Central memory CD8-positive, alpha-beta T cell (primary cell): ENCODE data around the gene PLXND1.
"Not testable (repeated sequence)": the region's sequence is repeated elsewhere in the genome, so short reads cannot be mapped to it uniquely, and the experiment has no call there.

Source experiments
- ATAC-seq: fragments of 150-1000 bp; cut with Tn5 transposase; replicated peaks from 2 replicates; pipeline ENCODE4 v1.10.0; 2022; ENCODE audit warnings: mild to moderate bottlenecking, moderate FRiP score, moderate number of reproducible peaks; ENCODE audit not compliant: poor library complexity, severe bottlenecking; ENCODE audit errors: extremely low read depth
- DNase-seq, 2 donors: peaks; one replicate each; pipeline ENCODE4 v3.0.0; 2021; ENCODE audit warnings: low spot score in 2 of 2
- H3K27ac Mint-ChIP-seq: one replicate; pipeline ENCODE4 v1.8.0; 2022; ENCODE audit warnings: low read depth, mild to moderate bottlenecking, moderate library complexity, mixed read lengths
- H3K27me3 Mint-ChIP-seq: one replicate; pipeline ENCODE4 v1.8.0; 2022; ENCODE audit warnings: mixed read lengths
- H3K36me3 Mint-ChIP-seq: one replicate; pipeline ENCODE4 v1.8.0; 2022; ENCODE audit warnings: mild to moderate bottlenecking, moderate library complexity, mixed read lengths; ENCODE audit not compliant: insufficient read depth
- H3K4me1 Mint-ChIP-seq: one replicate; pipeline ENCODE4 v1.8.0; 2022; ENCODE audit warnings: mixed read lengths
- H3K4me3 Mint-ChIP-seq: one replicate; pipeline ENCODE4 v1.8.0; 2022; ENCODE audit warnings: mild to moderate bottlenecking, moderate library complexity, mixed read lengths
- H3K9me3 Mint-ChIP-seq: one replicate; pipeline ENCODE4 v1.8.0; 2022; ENCODE audit warnings: mixed read lengths

PLXND1 gene

DNA sequence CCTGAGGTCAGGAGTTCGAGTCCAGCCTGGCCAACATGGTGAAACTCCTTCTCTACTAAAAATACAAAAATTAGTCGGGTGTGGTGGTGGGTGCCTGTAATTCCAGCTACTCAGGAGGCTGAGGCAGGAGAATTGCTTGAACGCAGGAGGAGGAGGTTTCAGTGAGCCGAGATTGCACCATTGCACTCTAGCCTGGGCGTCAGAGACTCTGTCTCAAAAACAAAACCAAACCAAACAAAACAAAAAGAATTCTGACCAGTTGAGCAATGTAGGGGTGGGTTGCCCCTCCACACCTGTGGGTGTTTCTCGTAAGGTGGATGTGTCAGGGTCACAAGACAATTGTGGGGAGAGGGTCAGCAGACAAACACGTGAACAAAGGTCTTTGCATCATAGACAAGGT, 34.5 kb upstream of the PLXND1 start:
- H3K4me3 Mint-ChIP-seq, DNase-seq, H3K36me3 Mint-ChIP-seq, H3K4me1 Mint-ChIP-seq, ATAC-seq, H3K27ac Mint-ChIP-seq, H3K9me3 Mint-ChIP-seq, H3K27me3 Mint-ChIP-seq: not testable (repeated sequence)

DNA sequence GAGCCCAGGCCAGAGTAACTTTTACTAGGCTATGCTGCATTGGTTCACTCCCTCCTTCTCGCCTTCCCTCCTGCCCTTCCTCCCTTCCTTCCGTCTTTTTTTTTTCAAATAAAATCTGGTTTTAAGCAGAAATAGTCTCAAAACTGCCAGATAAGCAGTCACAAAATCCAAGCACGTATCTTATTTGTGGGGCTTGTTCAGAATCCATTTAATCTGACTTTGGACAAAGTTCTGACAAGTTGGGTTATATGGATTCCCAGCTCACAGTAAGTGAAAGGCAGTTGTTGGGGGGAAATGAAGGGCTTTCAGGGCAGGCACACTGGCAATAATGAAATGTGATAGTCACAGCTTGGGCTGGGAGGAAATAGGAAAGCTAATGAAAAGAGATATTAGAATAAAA, 32.0 kb upstream of the PLXND1 start:
- Mint-ChIP-seq H3K27me3 (no peaks in the 10 kb centered on the region), H3K4me1 (peaks cover 7% of the 10 kb centered on the region), H3K27ac (no peak overlapping the region), H3K4me3 (no peak overlapping the region), H3K9me3 (no peaks in the 10 kb centered on the region), H3K36me3 (no peaks in the 10 kb centered on the region)
- DNase-seq, result no peak
- no peak for ATAC-seq

DNA sequence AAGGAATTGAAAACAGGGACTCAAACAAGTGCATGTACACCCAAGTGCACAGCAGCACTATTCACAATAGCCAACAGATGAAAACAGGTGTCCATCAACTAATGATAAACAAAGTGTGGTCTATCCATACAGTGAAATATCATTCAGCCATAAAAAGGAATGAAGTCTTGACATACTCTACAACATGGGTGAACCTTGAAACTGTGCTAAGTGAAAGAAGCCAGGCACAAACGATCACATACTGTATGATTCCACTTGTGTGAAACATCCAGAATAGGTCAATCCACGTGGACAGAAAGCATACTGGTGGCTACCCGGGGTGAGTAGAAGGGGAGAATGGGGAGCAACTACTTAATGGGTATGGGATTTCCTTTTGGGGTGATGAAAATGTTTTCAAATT, 29.6 kb upstream of the PLXND1 start:
- ATAC-seq, result no peak
- no peaks in the 10 kb centered on the region for H3K27me3 Mint-ChIP-seq
- no peak overlapping the region for H3K4me3 Mint-ChIP-seq
- H3K9me3 Mint-ChIP-seq, result no peaks in the 10 kb centered on the region
- H3K27ac Mint-ChIP-seq, result no peak overlapping the region
- DNase-seq, result no peak
- H3K4me1 Mint-ChIP-seq, result peaks cover 10% of the 10 kb centered on the region
- peaks cover 2% of the 10 kb centered on the region for H3K36me3 Mint-ChIP-seq

DNA sequence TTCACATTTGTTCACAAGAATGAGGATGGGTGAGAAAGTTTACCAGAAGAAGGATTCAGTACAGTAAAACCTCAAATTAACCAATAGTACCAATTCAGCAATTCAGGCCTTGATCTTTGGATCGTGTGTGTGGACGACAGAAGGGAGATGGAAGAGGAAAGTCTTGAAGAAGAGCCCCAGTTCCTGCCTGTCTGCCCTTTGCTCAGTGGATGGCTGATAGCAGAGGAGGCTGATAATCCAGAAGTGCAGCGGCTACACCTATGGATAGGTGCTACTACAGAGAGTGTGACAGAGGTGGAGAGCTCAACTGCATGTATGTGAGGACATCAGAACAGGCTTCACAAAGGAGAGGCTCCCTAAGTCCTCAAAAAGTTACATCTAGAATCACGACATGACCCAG, 29.2 kb upstream of the PLXND1 start:
- Mint-ChIP-seq H3K4me1 (peaks cover 10% of the 10 kb centered on the region), H3K36me3 (peaks cover 2% of the 10 kb centered on the region), H3K9me3 (no peaks in the 10 kb centered on the region), H3K4me3 (no peak overlapping the region), H3K27me3 (no peaks in the 10 kb centered on the region), H3K27ac (no peak overlapping the region)
- ATAC-seq (no peak), DNase-seq (no peak)

DNA sequence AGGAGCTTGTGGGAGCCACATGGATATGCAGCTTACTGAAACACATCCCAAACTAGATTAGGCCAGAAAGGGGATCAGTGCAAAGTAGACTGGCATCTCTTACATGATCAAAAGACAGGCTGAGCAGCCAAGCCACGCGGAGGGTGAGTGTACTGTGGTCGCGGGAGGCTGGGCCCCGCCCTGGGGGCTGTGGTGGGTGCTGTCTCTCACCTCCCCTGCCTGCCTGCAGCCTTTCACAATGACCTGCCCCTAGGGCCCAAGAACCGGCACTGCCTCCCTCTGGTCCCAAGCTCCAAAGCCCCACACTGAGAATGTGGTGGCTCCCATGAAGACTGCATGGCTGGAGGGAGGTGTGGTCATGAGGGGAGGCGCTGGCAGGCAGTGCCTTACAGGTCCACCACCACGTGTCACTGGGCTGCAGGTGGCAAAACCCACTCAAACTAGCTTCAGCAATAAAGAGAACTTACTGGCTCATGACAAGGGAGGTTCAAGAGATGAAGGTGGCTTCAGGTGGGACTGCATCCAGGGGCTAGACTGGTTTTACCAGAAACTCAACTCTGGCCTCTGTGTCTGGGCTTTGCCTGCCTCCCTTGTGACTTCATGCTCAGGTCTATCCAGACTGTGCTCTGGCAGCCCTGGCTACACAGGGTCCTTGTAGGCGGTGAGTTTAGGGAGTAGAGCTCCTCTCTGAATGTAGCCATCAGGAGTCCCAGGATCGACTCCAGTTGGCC, 27.4 kb upstream of the PLXND1 start:
- DNase-seq, result no peak
- Mint-ChIP-seq H3K4me1 (peaks cover 10% of the 10 kb centered on the region), H3K27me3 (no peaks in the 10 kb centered on the region), H3K36me3 (peaks cover 2% of the 10 kb centered on the region), H3K4me3 (no peak overlapping the region), H3K9me3 (no peaks in the 10 kb centered on the region), H3K27ac (no peak overlapping the region)
- peak; percentile 60 for ATAC-seq

DNA sequence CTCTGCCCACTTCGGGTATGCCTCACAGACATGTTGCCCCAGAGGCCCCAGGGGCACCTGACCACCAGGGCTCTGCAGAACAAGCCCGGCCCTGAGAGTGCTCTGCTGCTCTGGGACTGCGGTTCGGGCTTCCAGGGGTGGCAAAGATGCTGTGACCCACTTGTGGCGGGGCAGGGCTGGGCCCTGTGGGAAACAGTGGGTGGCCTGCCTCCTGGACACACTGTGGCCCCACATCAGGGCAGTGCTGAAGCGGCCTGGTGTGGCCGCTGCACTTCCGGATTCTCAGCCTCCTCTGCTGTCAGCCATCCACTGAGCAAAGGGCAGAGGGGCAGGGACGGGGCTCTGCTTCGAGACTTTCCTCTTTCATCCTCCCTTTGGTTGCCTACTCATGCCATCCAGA, 26.5 kb upstream of the PLXND1 start:
- Mint-ChIP-seq H3K27ac (no peak overlapping the region), H3K4me1 (peaks cover 13% of the 10 kb centered on the region), H3K36me3 (peaks cover 2% of the 10 kb centered on the region), H3K27me3 (no peaks in the 10 kb centered on the region), H3K4me3 (no peak overlapping the region), H3K9me3 (no peaks in the 10 kb centered on the region)
- no peak for DNase-seq
- ATAC-seq, result no peak

DNA sequence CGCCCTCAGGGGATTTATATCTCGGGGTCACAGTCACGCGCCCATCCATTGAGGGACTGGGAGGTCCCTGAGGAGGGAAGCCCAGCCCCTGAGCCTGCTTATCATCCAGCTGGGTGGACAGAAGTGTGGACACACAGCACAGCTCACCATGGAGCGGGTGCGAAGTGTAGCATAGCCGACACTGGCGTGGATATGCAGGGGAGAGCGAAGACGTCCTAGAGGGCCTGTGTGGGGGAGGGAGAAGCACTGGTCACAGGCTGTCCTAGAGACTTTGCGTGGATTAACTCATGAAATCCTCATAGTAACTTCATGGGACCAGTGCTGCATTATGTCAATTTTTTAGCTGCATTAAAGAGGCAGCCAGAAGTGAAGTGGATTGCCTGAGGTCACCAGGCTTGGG, 26.1 kb upstream of the PLXND1 start:
- Mint-ChIP-seq H3K4me1 (peaks cover 17% of the 10 kb centered on the region), H3K27me3 (no peaks in the 10 kb centered on the region), H3K4me3 (no peak overlapping the region), H3K36me3 (peaks cover 4% of the 10 kb centered on the region), H3K27ac (no peak overlapping the region), H3K9me3 (no peaks in the 10 kb centered on the region)
- DNase-seq (no peak), ATAC-seq (no peak)

DNA sequence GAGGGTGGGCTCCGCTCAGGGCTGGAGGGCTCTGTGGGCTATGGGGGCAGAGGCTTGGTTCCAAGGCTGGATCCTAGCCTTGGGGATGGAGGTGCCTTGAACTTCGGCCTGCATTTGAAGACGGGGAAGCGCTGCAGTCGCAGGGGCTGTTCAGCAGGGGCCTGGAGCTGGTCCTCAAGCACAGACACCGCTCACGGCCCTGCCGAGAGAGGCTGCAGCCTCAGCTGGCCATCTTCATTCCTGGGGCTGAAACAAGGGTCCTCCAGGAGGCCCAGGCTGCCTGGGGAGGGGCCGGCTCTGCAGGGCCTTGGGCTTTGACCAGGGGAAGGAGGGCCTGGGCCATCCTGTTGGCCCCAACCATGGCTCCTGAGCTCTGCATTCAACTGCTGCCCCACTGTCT, 25.6 kb upstream of the PLXND1 start:
- DNase-seq (no peak), ATAC-seq (no peak)
- Mint-ChIP-seq H3K9me3 (no peaks in the 10 kb centered on the region), H3K27ac (no peak overlapping the region), H3K36me3 (peaks cover 4% of the 10 kb centered on the region), H3K4me3 (no peak overlapping the region), H3K4me1 (peaks cover 22% of the 10 kb centered on the region), H3K27me3 (no peaks in the 10 kb centered on the region)

DNA sequence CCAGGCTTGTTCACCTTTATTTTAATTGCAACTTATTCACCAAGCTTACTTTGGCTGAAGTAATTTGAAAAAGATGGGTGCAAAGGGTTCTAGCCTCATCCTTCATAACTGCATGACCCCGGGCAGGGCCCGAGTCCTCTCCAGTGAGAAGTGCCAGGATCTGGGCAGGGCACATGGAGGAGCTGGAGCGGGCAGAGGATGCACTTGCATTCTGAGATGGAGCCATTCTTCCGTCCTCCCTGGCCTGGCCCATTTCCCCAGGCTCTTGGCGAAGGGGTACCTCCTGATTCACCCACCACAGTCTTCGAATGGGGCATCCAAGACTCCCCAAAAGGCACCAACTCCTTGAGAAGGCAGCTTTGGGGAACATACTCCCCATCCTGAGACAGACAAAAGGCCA, 22.5 kb upstream of the PLXND1 start:
- Mint-ChIP-seq H3K36me3 (peaks cover 4% of the 10 kb centered on the region), H3K27me3 (no peaks in the 10 kb centered on the region), H3K4me3 (no peak overlapping the region), H3K9me3 (no peaks in the 10 kb centered on the region), H3K27ac (no peak overlapping the region), H3K4me1 (peaks cover 22% of the 10 kb centered on the region)
- no peak for ATAC-seq
- no peak for DNase-seq

DNA sequence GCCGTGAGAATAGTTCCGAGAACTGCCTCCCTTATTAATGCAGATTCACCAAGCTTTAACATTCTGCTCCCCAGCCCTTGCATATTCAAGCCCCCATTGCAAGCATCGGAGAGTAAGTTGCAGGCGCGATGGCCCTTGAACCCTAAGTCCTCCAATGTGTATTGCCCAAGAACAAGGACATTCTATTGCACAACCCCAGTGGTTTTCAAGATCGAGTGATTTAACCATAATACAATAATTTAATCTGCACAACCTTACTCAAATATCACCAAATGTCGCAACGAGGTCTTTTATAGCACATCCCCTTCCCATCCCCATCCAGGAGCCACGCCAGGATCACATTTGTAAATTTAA, 21.7 kb upstream of the PLXND1 start:
- Mint-ChIP-seq H3K27ac (peak overlapping the region; percentile 14), H3K9me3 (no peaks in the 10 kb centered on the region), H3K4me1 (peaks cover 14% of the 10 kb centered on the region), H3K27me3 (no peaks in the 10 kb centered on the region), H3K4me3 (peak overlapping the region; percentile 84), H3K36me3 (peaks cover 4% of the 10 kb centered on the region)
- DNase-seq, result no peak
- ATAC-seq, result no peak

DNA sequence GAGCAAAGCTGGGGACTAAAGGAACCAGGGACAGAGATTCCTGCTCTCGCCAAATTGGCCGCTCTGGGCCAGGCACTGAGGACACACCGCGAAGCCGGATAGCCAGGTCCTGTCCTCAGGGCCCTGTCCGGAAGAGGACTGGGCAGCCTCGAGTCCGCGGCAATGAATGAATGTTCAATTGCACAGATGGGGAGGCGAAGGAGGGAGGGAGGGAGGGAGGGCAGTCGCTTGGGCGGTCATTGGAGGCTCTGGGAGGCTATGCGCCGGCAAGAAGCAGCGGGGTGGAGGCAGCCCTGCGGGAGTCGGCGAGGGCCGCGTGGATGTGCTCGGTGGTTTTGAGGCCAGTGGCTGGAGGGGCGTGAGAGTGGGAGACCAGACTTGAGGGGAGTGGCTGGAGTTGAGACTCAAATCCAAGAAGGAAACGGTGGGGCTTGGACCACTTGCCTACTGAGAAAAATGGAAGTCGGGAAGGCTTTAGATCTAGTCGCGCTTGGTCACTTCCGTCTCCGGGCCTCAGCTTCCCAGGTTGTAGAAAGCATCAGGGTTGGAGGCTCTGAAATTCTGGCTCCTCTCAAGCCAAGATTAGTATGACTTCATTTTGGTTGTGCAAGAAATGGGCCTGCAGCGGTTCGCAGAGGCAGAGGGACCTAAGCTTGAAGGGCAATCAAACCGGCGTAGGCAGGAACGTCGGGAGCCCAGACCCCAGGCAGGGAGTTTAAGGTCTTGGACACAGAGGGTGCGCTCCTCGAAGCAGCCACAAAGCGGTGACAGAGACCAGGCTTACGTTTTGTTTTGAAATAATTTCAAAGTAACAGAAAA, 21.1 kb upstream of the PLXND1 start:
- peaks cover 2% of the 10 kb centered on the region for H3K36me3 Mint-ChIP-seq
- H3K9me3 Mint-ChIP-seq, result no peaks in the 10 kb centered on the region
- peaks cover 14% of the 10 kb centered on the region for H3K4me1 Mint-ChIP-seq
- no peaks in the 10 kb centered on the region for H3K27me3 Mint-ChIP-seq
- H3K4me3 Mint-ChIP-seq, result peak overlapping the region; percentile 84
- peak in 1 of 2 donors; percentile 40 for DNase-seq
- ATAC-seq, result peak; percentile 61
- peak overlapping the region; percentile 14 for H3K27ac Mint-ChIP-seq

DNA sequence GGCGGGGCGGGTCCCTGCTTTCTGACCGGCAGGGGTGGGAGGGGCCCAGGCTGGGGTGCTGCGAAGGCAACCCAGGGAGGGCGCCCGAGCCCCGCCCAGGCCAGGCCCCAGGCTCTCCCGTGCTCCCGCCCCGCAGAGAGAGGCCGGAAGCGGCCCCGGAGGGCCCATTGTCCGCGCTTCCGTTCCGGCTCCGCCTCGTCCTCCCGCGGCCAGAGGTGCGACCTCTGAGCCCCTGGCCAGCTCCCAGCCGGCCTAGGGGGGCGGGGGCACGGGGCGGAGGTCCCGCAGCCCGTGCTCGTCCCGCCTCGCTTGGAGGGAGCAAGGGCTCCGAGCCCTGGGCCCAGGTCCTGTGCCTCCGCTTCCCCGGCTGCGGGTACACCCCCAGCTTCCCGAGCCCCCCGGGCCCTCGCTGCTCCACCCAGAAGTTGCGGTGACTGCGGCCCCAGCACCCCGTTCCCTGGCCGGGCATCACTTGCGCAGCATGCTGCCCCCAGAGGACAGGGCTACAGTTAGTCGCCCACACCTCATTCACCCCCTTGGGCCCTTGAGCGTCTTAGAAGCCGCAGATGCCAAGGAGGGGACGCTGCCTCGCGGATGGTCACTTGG, 20.4 kb upstream of the PLXND1 start:
- peak; percentile 72 for ATAC-seq
- Mint-ChIP-seq H3K9me3 (no peaks in the 10 kb centered on the region), H3K27me3 (no peaks in the 10 kb centered on the region), H3K36me3 (peaks cover 2% of the 10 kb centered on the region), H3K4me3 (peak overlapping the region; percentile 84), H3K4me1 (peaks cover 14% of the 10 kb centered on the region), H3K27ac (peak overlapping the region; percentile 14)
- DNase-seq, result no peak
